Psoas muscle (tissue), 8 donors: ENCODE measurements around the gene ACMSD. TPM values are rescaled to one million over a fixed set of nuclear protein-coding genes. Genes with fewer than 3 reads are reported as not detected.

ENCODE experiments used
- ATAC-seq, 4 donors: fragments of 200-7000 bp; cut with Tn5 transposase; one replicate each; pipeline ENCODE4 v1.9.1; 2020; ENCODE audit warnings: moderate library complexity in 3 of 4, mild to moderate bottlenecking in 2 of 4
- DNase-seq, 2 donors: peaks; one replicate each; pipeline ENCODE4 v3.0.0-alpha.2; 2020
- H3K27ac ChIP-seq: fragments of 200-600 bp; one replicate; pipeline ENCODE4 v1.8.0; 2022
- H3K27me3 ChIP-seq, 3 donors: fragments of 200-600 bp in 1 of 3; one replicate each; pipeline versions ENCODE4 v1.6.1 to v1.8.0; 2013 to 2022; ENCODE audit warnings: low read length in 2 of 3, mild to moderate bottlenecking in 2 of 3, moderate library complexity in 1 of 3; ENCODE audit not compliant: insufficient read depth in 3 of 3
- H3K36me3 ChIP-seq, 2 donors: fragments of 200-600 bp in 1 of 2; one replicate each; pipeline versions ENCODE4 v1.6.1 to v1.8.0; 2013 to 2022; ENCODE audit warnings: low read depth in 1 of 2, mild to moderate bottlenecking in 1 of 2, moderate library complexity in 1 of 2; ENCODE audit not compliant: insufficient read depth in 1 of 2
- H3K4me1 ChIP-seq: fragments of 200-600 bp; one replicate; pipeline ENCODE4 v1.8.0; 2022
- H3K4me3 ChIP-seq: fragments of 200-600 bp; one replicate; pipeline ENCODE4 v1.8.0; 2022; ENCODE audit warnings: mild to moderate bottlenecking
- H3K9me3 ChIP-seq: fragments of 200-600 bp; one replicate; pipeline ENCODE4 v1.8.0; 2022
- CTCF ChIP-seq: fragments of 200-600 bp; IDR thresholded peaks from one replicate; pipeline ENCODE4 v1.8.0; 2022; ENCODE audit warnings: antibody characterized with exemption
- WGBS, 3 donors: extraction: QIAGEN DNeasy Blood & Tissue Kit; methylation state at CpG; one replicate each; pipeline versions ENCODE4 v1.1.6 to v1.1.7; 2013; 5-methylcytosine and 5-hydroxymethylcytosine counted together
- intact Hi-C, 2 donors: fragments of 100-400 bp; cut with DNase I; formaldehyde crosslinking; loops; one replicate each; pipeline versions ENCODE4 v1.11.0 to v1.14.2; 2022
- polyA plus RNA-seq, 3 donors: library from polyadenylated mRNA; stranded (reverse); fragments of 200-250 nt; gene quantifications; one replicate each; pipeline ENCODE4 v1.2.3, GENCODE V29; 2013
- total RNA-seq, 4 donors: library from RNA; stranded (reverse); fragmentation: NEBNext Ultra II Directional in 2 of 4; extraction: Animal tissue kit (Norgen Biotek cat#: 25700) in 2 of 4; gene quantifications; one replicate each; pipeline versions ENCODE4 v1.2.1 to v1.2.4, GENCODE V29; 2021 to 2023
- donor health status: healthy with polysubstance abuse.
- donor health status: DM: no; HTN: no; CAD: no; lungs with moderate emphysema.
- donor health status: Bipolar disorder and iron deficiency.
- donor health status: healthy.
- donor health status: DM: yes; HTN: yes; CAD: no.
- donor health status: DM: no; HTN: no; CAD: no.
- donor health status: DM: no; HTN: no; CAD: no.
- donor health status: DM: yes; HTN: yes; CAD: no.

ACMSD gene
- total and polyA plus RNA-seq, 7 donors, result not detected

DNA sequence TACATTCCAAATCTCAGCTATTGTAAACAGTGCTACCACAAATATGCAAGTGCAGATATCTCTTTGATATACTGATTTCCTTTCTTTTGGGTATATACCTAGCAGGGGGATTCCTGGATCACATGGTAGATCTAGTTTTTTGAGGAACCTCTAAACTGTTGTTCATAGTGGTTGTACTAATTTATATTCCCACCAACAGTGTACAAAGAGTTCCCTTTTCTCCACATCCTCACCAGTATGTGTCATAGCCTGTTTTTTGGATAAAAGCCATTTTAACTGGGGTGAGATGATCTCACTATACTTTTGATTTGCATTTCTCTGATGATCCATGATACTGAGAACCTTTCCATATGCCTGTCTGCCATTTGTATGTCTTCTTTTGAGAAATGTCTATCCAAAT is 73.9 kb downstream of the ACMSD start:
- Histone ChIP-seq H3K27ac (no peak overlapping the region), H3K27me3 (no peaks in the 10 kb centered on the region), H3K36me3 (no peaks in the 10 kb centered on the region), H3K4me1 (no peaks in the 10 kb centered on the region), H3K4me3 (no peak overlapping the region), H3K9me3 (peaks cover 1% of the 10 kb centered on the region)
- ATAC-seq, result no peak
- no peak for DNase-seq
- intact Hi-C loops, result no loop called here
- no peak for TF ChIP-seq CTCF

- Histone ChIP-seq H3K4me3 (peak overlapping the region; percentile 96), H3K9me3 (no peaks in the 10 kb centered on the region), H3K27me3 (no peaks in the 10 kb centered on the region), H3K36me3 (no peaks in the 10 kb centered on the region), H3K27ac (peak overlapping the region; percentile 100), H3K4me1 (peaks cover 25% of the 10 kb centered on the region)
- DNase-seq, result peak in 1 of 2 donors; percentile 17
- intact Hi-C loops, result no loop called here
- WGBS, 3 donors, result 36 to 46% (median 38%) methylated on average over 16 of the region's 16 CpGs
- TF ChIP-seq CTCF, result no peak
- no peak for ATAC-seq
Measured at GRCh38 chr2:134917360-134917865, 79.0 kb downstream of the ACMSD start.

DNA sequence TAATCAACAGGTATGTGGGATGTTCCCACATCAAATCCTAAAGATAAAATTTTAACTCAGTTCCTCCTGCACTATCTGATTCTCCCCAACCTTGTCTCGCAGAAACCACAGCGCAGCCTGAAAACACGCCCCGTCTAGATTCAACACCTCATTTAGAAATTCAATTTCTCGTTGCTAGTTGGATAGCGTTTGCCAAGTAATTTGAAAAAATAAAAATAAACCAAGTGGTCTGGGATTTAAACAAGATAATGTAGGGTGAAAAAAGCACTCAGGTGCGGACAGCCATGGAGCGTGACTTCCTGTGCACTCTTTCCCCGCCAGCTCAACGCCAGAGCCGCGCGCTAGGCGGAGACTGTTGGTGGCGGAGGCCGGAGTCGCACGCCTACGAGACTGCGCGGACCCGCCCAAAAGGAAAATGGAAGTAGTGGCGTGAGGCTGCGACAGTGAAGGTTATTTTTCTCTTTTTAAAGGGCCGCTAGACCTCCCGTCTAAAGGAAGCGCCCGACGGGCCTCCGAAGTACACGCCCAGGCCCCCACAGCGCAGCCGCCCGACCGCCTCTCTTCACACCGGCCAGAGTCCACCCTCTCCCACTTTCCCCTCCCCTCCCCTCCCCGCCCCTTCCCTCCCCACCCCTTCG is 79.6 kb downstream of the ACMSD start:
- ATAC-seq, result peak; percentile 82 to 85 (median 84)

GRCh38 chr2:134918526-134919340 is 80.3 kb downstream of the ACMSD start, which contains the start of gene CCNT2:
Gene CCNT2, plus strand, starts transcription at chr2:134918822. Its CDS starts 33 bp downstream, at chr2:134918855.
- no peaks in the 10 kb centered on the region for H3K36me3 ChIP-seq
- ATAC-seq, result peak; percentile 92 to 95 (median 93)
- no peaks in the 10 kb centered on the region for H3K9me3 ChIP-seq
- DNase-seq, result peak; percentile 100
- intact Hi-C loops, result loop anchor here in 1 of 2 donors (1.0 kb wide), 1 partner anchor 134 kb away; the partner anchor contains the start of gene RAB3GAP1
- 0% methylated on average over 61 to 83 of the region's 83 CpGs for WGBS, 3 donors
- H3K27me3 ChIP-seq, result no peaks in the 10 kb centered on the region
- peak within 1 kb of the TSS; percentile 96 for H3K4me3 ChIP-seq
- peaks cover 38% of the 10 kb centered on the region for H3K4me1 ChIP-seq
- peak within 1 kb of the TSS; percentile 100 for H3K27ac ChIP-seq
- TF ChIP-seq CTCF, result no peak

More for the DNA sequence above, 79.6 kb downstream of the ACMSD start:
- no peaks in the 10 kb centered on the region for H3K9me3 ChIP-seq
- H3K36me3 ChIP-seq, result no peaks in the 10 kb centered on the region
- 0 to 1% (median 0%) methylated on average over 25 to 38 of the region's 38 CpGs for WGBS, 3 donors
- H3K27me3 ChIP-seq, result no peaks in the 10 kb centered on the region
- peak overlapping the region; percentile 96 for H3K4me3 ChIP-seq
- DNase-seq, result peak in 1 of 2 donors; percentile 87
- peaks cover 31% of the 10 kb centered on the region for H3K4me1 ChIP-seq
- intact Hi-C loops, result loop anchor here in 1 of 2 donors (1.0 kb wide), 1 partner anchor 134 kb away; the partner anchor contains the start of gene RAB3GAP1
- peak overlapping the region; percentile 100 for H3K27ac ChIP-seq
- peak; percentile 46 for TF ChIP-seq CTCF
